ENCODE measurements around the gene BICDL1. TPM values are rescaled to one million over a fixed set of nuclear protein-coding genes. Genes with fewer than 3 reads are reported as not detected.

BICDL1 gene
- total RNA-seq, 1 experiment from 2014 or later, result 14.4 TPM

GRCh38 chr12:120115692-120116440, 126.8 kb downstream of the BICDL1 start:
- Histone ChIP-seq H3K36me3 (ENCODE audit: low read depth) (no peaks in the 10 kb centered on the region), H4K20me1 (ENCODE audit: insufficient read depth) (peaks cover 11% of the 10 kb centered on the region), H3K9me2 (ENCODE audit: insufficient read depth) (no peaks in the 10 kb centered on the region), H3K4me2 (peak overlapping the region; percentile 97), H3K4me3 (peak overlapping the region; percentile 78), H3K27ac (no peak overlapping the region), H3K27me3 (ENCODE audit: insufficient read depth, low read depth) (no peaks in the 10 kb centered on the region), H2AFZ (no peak overlapping the region), H3F3A (ENCODE audit: insufficient read depth, low read depth) (peaks cover 32% of the 10 kb centered on the region), H3K4me1 (replicated peaks; ENCODE audit: insufficient read depth) (peaks cover 28% of the 10 kb centered on the region), H3K9me3 (ENCODE audit: insufficient read depth, low read depth) (no peaks in the 10 kb centered on the region), H3K79me2 (ENCODE audit: low read depth) (peaks cover 60% of the 10 kb centered on the region)
- TSS peak; percentile 40 for BruUV-seq (replicated peaks)
- ChIA-PET CTCF (interaction anchor here (0.7 kb wide), 1 partner anchor 772 kb away, joined by 16 read pairs; no protein-coding TSS in a partner anchor), POLR2A (ENCODE audit: unreplicated experiment) (interaction anchor here (0.6 to 1.6 kb wide), 2 partner anchors 176 to 209 kb away, joined by 3 to 10 read pairs; partner anchors contain the start of gene RNU4-2)
- intact Hi-C loops (cut with micrococcal nuclease; ENCODE audit: unreplicated experiment), result loop anchor here (5.0 kb wide), 1 partner anchor 176 kb away; the partner anchor contains the start of genes RNU4-1 and RNU4-2
- no peak for DNase-seq
- TF ChIP-seq CTCF (conservative IDR thresholded peaks at IDR 0.05), result no peak
- no peak for TF ChIP-seq EZH2 (IDR thresholded peaks at IDR 0.05; ENCODE audit: low read depth)

- Histone ChIP-seq H3K9me2 (ENCODE audit: insufficient read depth) (no peaks in the 10 kb centered on the region), H3K79me2 (ENCODE audit: low read depth) (peaks cover 56% of the 10 kb centered on the region), H3K27me3 (ENCODE audit: insufficient read depth, low read depth) (no peaks in the 10 kb centered on the region), H3K4me1 (replicated peaks; ENCODE audit: insufficient read depth) (peaks cover 28% of the 10 kb centered on the region), H2AFZ (peak within 1 kb of the TSS; percentile 86), H3K4me3 (peak within 1 kb of the TSS; percentile 85), H3F3A (ENCODE audit: insufficient read depth, low read depth) (peaks cover 32% of the 10 kb centered on the region), H4K20me1 (ENCODE audit: insufficient read depth) (peaks cover 11% of the 10 kb centered on the region), H3K36me3 (ENCODE audit: low read depth) (no peaks in the 10 kb centered on the region), H3K4me2 (peak within 1 kb of the TSS; percentile 97), H3K27ac (peak within 1 kb of the TSS; percentile 69), H3K9me3 (ENCODE audit: insufficient read depth, low read depth) (no peaks in the 10 kb centered on the region)
- POLR2A ChIA-PET (ENCODE audit: unreplicated experiment), result interaction anchor here (1.6 kb wide), 1 partner anchor 175 kb away, joined by 10 read pairs; the partner anchor contains the start of gene RNU4-2
- CTCF ChIA-PET, result interaction anchor here (0.6 kb wide), 1 partner anchor 354 kb away, joined by 8 read pairs; no protein-coding TSS in a partner anchor
- no peak for TF ChIP-seq CTCF (conservative IDR thresholded peaks at IDR 0.05)
- TF ChIP-seq EZH2 (IDR thresholded peaks at IDR 0.05; ENCODE audit: low read depth), result no peak
- intact Hi-C loops (cut with micrococcal nuclease; ENCODE audit: unreplicated experiment), result loop anchor here (5.0 kb wide), 1 partner anchor 176 kb away; the partner anchor contains the start of genes RNU4-1 and RNU4-2
- no peak for DNase-seq
- no TSS peak for BruUV-seq (replicated peaks)
These were observed 127.4 kb downstream of the BICDL1 start, which contains the start of gene RAB35 for GRCh38 chr12:120116441-120116791. TSS of gene RAB35 (minus strand) at chr12:120116753. CDS start at chr12:120116650, 103 bp downstream.

- Histone ChIP-seq H3K79me2 (ENCODE audit: low read depth) (peaks cover 52% of the 10 kb centered on the region), H3K27ac (peak overlapping the region; percentile 69), H3K36me3 (ENCODE audit: low read depth) (no peaks in the 10 kb centered on the region), H2AFZ (peak overlapping the region; percentile 86), H3K27me3 (ENCODE audit: insufficient read depth, low read depth) (no peaks in the 10 kb centered on the region), H3K9me2 (ENCODE audit: insufficient read depth) (no peaks in the 10 kb centered on the region), H3K4me3 (peak overlapping the region; percentile 85), H3K9me3 (ENCODE audit: insufficient read depth, low read depth) (no peaks in the 10 kb centered on the region), H3F3A (ENCODE audit: insufficient read depth, low read depth) (peaks cover 32% of the 10 kb centered on the region), H3K4me2 (peak overlapping the region; percentile 97), H4K20me1 (ENCODE audit: insufficient read depth) (peaks cover 11% of the 10 kb centered on the region), H3K4me1 (replicated peaks; ENCODE audit: insufficient read depth) (peaks cover 28% of the 10 kb centered on the region)
- BruUV-seq (replicated peaks), result TSS peak; percentile 50
- POLR2A ChIA-PET (ENCODE audit: unreplicated experiment), result interaction anchor here (0.6 to 1.6 kb wide), 4 partner anchors 175 to 448 kb away, joined by 3 to 10 read pairs (median 4); partner anchors contain the start of gene RNU4-2
- intact Hi-C loops (cut with micrococcal nuclease; ENCODE audit: unreplicated experiment), result loop anchor here (5.0 kb wide), 1 partner anchor 175 kb away; the partner anchor contains the start of genes RNU4-1 and RNU4-2
- no peak for TF ChIP-seq CTCF (conservative IDR thresholded peaks at IDR 0.05)
- TF ChIP-seq EZH2 (IDR thresholded peaks at IDR 0.05; ENCODE audit: low read depth), result no peak
- peak; percentile 70 to 98 for DNase-seq
- CTCF ChIA-PET, result interaction anchor here (0.5 to 0.7 kb wide), 3 partner anchors 86 to 808 kb away, joined by 3 to 8 read pairs (median 7); no protein-coding TSS in a partner anchor
These were observed 128.0 kb downstream of the BICDL1 start for GRCh38 chr12:120116792-120117651.

All from PC-9 (cell line).